ENCODE measurements around the gene ZNF536.

- TF ChIP-seq SMARCE1 (IDR thresholded peaks at IDR 0.05) (no peak), SRSF9 (IDR thresholded peaks at IDR 0.05; ENCODE audit: borderline replicate concordance, low read depth, low read length) (no peak), TAF1 (IDR thresholded peaks at IDR 0.05; ENCODE audit: control insufficient read depth, extremely low read depth, insufficient read depth, low read length, severe bottlenecking) (no peak), TAL1 (IDR thresholded peaks at IDR 0.05) (no peak)
These were observed 51.3 kb downstream of the ZNF536 start for GRCh38 chr19:30423481-30423880.
